B cell (primary cell): Measurements from ENCODE around the gene TXNRD1. TPM values are rescaled to one million over a fixed set of nuclear protein-coding genes. Genes with fewer than 3 reads are reported as not detected.

Experiments
- ATAC-seq: fragments of 200-7000 bp; cut with Tn5 transposase; one replicate; pipeline ENCODE4 v1.10.0; 2021; ENCODE audit warnings: low read depth, mild to moderate bottlenecking, moderate number of reproducible peaks, moderate library complexity
- CTCF ChIA-PET: fragments of 350-600 bp; sonication (Branson Sonifier 250); formaldehyde crosslinking; loops from one replicate; lab custom pipeline; 2021; ENCODE audit warnings: antibody characterized with exemption, inconsistent platforms; lab: Charles Lee
- POLR2A ChIA-PET: fragments of 350-600 bp; sonication (Branson Sonifier 250); formaldehyde crosslinking; loops from one replicate; lab custom pipeline; 2021; ENCODE audit warnings: antibody characterized with exemption; lab: Charles Lee
- DNase-seq: peaks from one replicate; pipeline ENCODE4 v3.0.0; 2013
- H2AFZ ChIP-seq: 2 replicates; pipeline ENCODE4 v1.6.1; 2012; ENCODE audit warnings: mild to moderate bottlenecking, low read depth, low read length; ENCODE audit not compliant: insufficient read depth, poor library complexity, severe bottlenecking
- H3K27ac ChIP-seq, 2 donors: 1 replicate in 1 of 2; 2 replicates in 1 of 2; pipeline ENCODE4 v1.5.1; 2012 to 2013; ENCODE audit warnings: low read length in 2 of 2, mild to moderate bottlenecking in 2 of 2, moderate library complexity in 1 of 2
- H3K27me3 ChIP-seq, 4 experiments: fragments of 200-600 bp in 1 of 4; sonication (generic) in 1 of 4; replicated peaks in 1 of 4; 1 replicate in 2 of 4; 2 replicates in 2 of 4; pipeline versions ENCODE4 v1.6.1 to v1.7.0; 2013 to 2016; ENCODE audit warnings: low read length in 3 of 4, mild to moderate bottlenecking in 2 of 4, mixed read lengths in 1 of 4, moderate library complexity in 1 of 4; ENCODE audit not compliant: insufficient read depth in 4 of 4, control insufficient read depth in 3 of 4; ENCODE audit errors: control extremely low read depth in 1 of 4
- H3K36me3 ChIP-seq, 2 experiments: replicated peaks in 1 of 2; 1 replicate in 1 of 2; 2 replicates in 1 of 2; pipeline versions ENCODE4 v1.6.1 to v1.7.1; 2013; ENCODE audit warnings: low read length in 1 of 2; ENCODE audit not compliant: insufficient read depth in 2 of 2, control insufficient read depth in 1 of 2; ENCODE audit errors: control extremely low read depth in 1 of 2, extremely low read depth in 1 of 2
- H3K4me1 ChIP-seq, 2 donors: fragments of 200-600 bp in 1 of 2; sonication (generic) in 1 of 2; 1 replicate in 1 of 2; 2 replicates in 1 of 2; pipeline versions ENCODE4 v1.5.1 to v1.6.1; 2013 to 2017; ENCODE audit warnings: low read length in 2 of 2; ENCODE audit not compliant: control insufficient read depth in 2 of 2, insufficient read depth in 2 of 2
- H3K4me2 ChIP-seq: replicated peaks from 2 replicates; pipeline ENCODE3; 2012; ENCODE audit warnings: mild to moderate bottlenecking, low read depth, low read length; ENCODE audit not compliant: poor library complexity, severe bottlenecking
- H3K4me3 ChIP-seq, 5 experiments: fragments of 200-600 bp in 1 of 5; sonication (generic) in 1 of 5; 1 replicate in 3 of 5; 2 replicates in 2 of 5; pipeline versions ENCODE4 v1.5.1 to v1.7.0; 2011 to 2016; ENCODE audit warnings: low read length in 4 of 5, mild to moderate bottlenecking in 4 of 5, low read depth in 2 of 5, control low read depth in 1 of 5, moderate library complexity in 1 of 5; ENCODE audit not compliant: insufficient read depth in 1 of 5; ENCODE audit errors: control extremely low read depth in 1 of 5, extremely low read depth in 1 of 5
- H3K79me2 ChIP-seq: fragments of 200-600 bp; sonication (generic); one replicate; pipeline ENCODE4 v1.6.0; 2016; ENCODE audit warnings: low read length; ENCODE audit not compliant: control insufficient read depth, insufficient read depth
- H3K9ac ChIP-seq: fragments of 200-600 bp; sonication (generic); 2 replicates; pipeline ENCODE4 v1.6.1; 2017; ENCODE audit warnings: mild to moderate bottlenecking, low read length, moderate library complexity
- H3K9me3 ChIP-seq, 3 donors: one replicate each; pipeline versions ENCODE4 v1.6.1 to v1.7.1; 2013; ENCODE audit warnings: low read length in 2 of 3; ENCODE audit not compliant: control insufficient read depth in 2 of 3, insufficient read depth in 1 of 3; ENCODE audit errors: control extremely low read depth in 1 of 3
- H4K20me1 ChIP-seq: 2 replicates; pipeline ENCODE4 v1.6.0; 2012; ENCODE audit warnings: mild to moderate bottlenecking, low read length; ENCODE audit not compliant: insufficient read depth, control insufficient read depth, poor library complexity, severe bottlenecking
- H3K27ac Mint-ChIP-seq: one replicate; pipeline ENCODE4 v1.8.0; 2021; ENCODE audit warnings: mixed read lengths
- H3K27me3 Mint-ChIP-seq: one replicate; pipeline ENCODE4 v1.8.0; 2021; ENCODE audit warnings: mixed read lengths
- H3K4me1 Mint-ChIP-seq: one replicate; pipeline ENCODE4 v1.8.0; 2021; ENCODE audit warnings: mixed read lengths
- H3K4me3 Mint-ChIP-seq: one replicate; pipeline ENCODE4 v1.8.0; 2021; ENCODE audit warnings: mixed read lengths
- H3K9me3 Mint-ChIP-seq: one replicate; pipeline ENCODE4 v1.8.0; 2022; ENCODE audit warnings: mixed read lengths; ENCODE audit not compliant: insufficient read depth
- CTCF ChIP-seq: fragments of 200-600 bp; IDR thresholded peaks from one replicate; pipeline ENCODE4 v1.8.0; 2022; ENCODE audit warnings: antibody characterized with exemption, mild to moderate bottlenecking
- EZH2 ChIP-seq: IDR thresholded peaks from 2 replicates; pipeline ENCODE4 v1.6.1; 2012; ENCODE audit warnings: borderline replicate concordance, low read depth, mild to moderate bottlenecking, moderate library complexity, low read length; ENCODE audit not compliant: insufficient read depth, poor library complexity, severe bottlenecking
- WGBS: methylation state at CpG from one replicate; pipeline ENCODE4 v1.1.5; 2013; ENCODE audit warnings: missing lambda C conversion rate; ENCODE audit not compliant: insufficient coverage; 5-methylcytosine and 5-hydroxymethylcytosine counted together
- intact Hi-C: fragments of 100-400 bp; cut with micrococcal nuclease; formaldehyde crosslinking; loops from one replicate; pipeline ENCODE4 v1.10.0; 2022
- polyA plus RNA-seq: library from polyadenylated mRNA; depleted of rRNA; stranded (reverse); fragments of >200 nt; gene quantifications from 2 replicates; pipeline ENCODE4 v1.2.3, GENCODE V29; 2012
- total RNA-seq, 2 donors: library from RNA; stranded (reverse); fragments of 120-200 nt in 1 of 2; gene quantifications; 1 replicate in 1 of 2; 2 replicates in 1 of 2; pipeline versions ENCODE4 v1.2.3 to v1.2.4, GENCODE V29; 2013 to 2022

The TXNRD1 gene
- total and polyA plus RNA-seq, 2 donors (not counting 1 experiment from before 2014, with no cell fraction given), result 10.1 to 44.6 TPM

GRCh38 chr12:104303538-104304151 is 88.1 kb downstream of the TXNRD1 start, which contains the start of gene EID3:
TSS of gene EID3 (plus strand) at chr12:104303739. CDS start at chr12:104303935, 196 bp downstream.
- Histone ChIP-seq H3K27me3 (no peaks in the 10 kb centered on the region), H3K9me3 (no peaks in the 10 kb centered on the region), H2AFZ (peak within 1 kb of the TSS; percentile 89), H3K4me1 (peaks cover 15 to 19% of the 10 kb centered on the region in 2 donors), H3K79me2 (peaks cover 47% of the 10 kb centered on the region), H3K27ac (peak within 1 kb of the TSS; percentile 54 to 74), H3K4me3 (peak within 1 kb of the TSS; percentile 19 to 74 (median 62)), H3K36me3 (no peaks in the 10 kb centered on the region), H3K4me2 (peak within 1 kb of the TSS; percentile 78), H3K9ac (peak within 1 kb of the TSS; percentile 72), H4K20me1 (peaks cover 24% of the 10 kb centered on the region)
- 26% methylated on average over 63 of the region's 63 CpGs for WGBS
- peak; percentile 97 for ATAC-seq
- ChIA-PET CTCF (interaction anchor here (0.7 to 3.3 kb wide), 7 partner anchors 9 to 511 kb away, joined by 3 to 24 read pairs (median 4); partner anchors contain the start of gene TXNRD1), POLR2A (interaction anchor here (0.6 to 3.5 kb wide), 3 partner anchors 16 to 804 kb away, joined by 3 to 22 read pairs (median 5); partner anchors contain the start of genes NFYB and WASHC4)
- intact Hi-C loops, result loop anchor here (1.0 to 5.0 kb wide), 6 partner anchors 15 to 804 kb away; partner anchors contain the start of genes NFYB, NT5DC3, TXNRD1 and WASHC4
- Mint-ChIP-seq H3K4me1 (peaks cover 52% of the 10 kb centered on the region), H3K27me3 (no peaks in the 10 kb centered on the region), H3K9me3 (no peaks in the 10 kb centered on the region), H3K27ac (peak within 1 kb of the TSS; percentile 86), H3K4me3 (peak within 1 kb of the TSS; percentile 89)
- peak; percentile 89 for DNase-seq
- TF ChIP-seq CTCF (no peak), EZH2 (no peak)
